BLaER1 (cell line): ENCODE results near the gene GALNT10.

Source experiments
- H3K27ac ChIP-seq: shearing (Covaris generic); formaldehyde crosslinking; 2 replicates; pipeline ENCODE4 v1.8.1; 2022
- H3K27me3 ChIP-seq: shearing (Covaris generic); formaldehyde crosslinking; 2 replicates; pipeline ENCODE4 v1.8.1; 2022
- H3K36me3 ChIP-seq: shearing (Covaris generic); formaldehyde crosslinking; 2 replicates; pipeline ENCODE4 v1.8.1; 2022
- H3K4me1 ChIP-seq: shearing (Covaris generic); formaldehyde crosslinking; 2 replicates; pipeline ENCODE4 v1.8.1; 2022
- H3K4me2 ChIP-seq: shearing (Covaris generic); formaldehyde crosslinking; 2 replicates; pipeline ENCODE4 v1.8.1; 2022
- H3K4me3 ChIP-seq: shearing (Covaris generic); formaldehyde crosslinking; 2 replicates; pipeline ENCODE4 v1.8.1; 2022
- H3K9ac ChIP-seq: shearing (Covaris generic); formaldehyde crosslinking; 2 replicates; pipeline ENCODE4 v1.8.1; 2022
- H3K9me3 ChIP-seq: shearing (Covaris generic); formaldehyde crosslinking; 2 replicates; pipeline ENCODE4 v1.8.1; 2022
- H4K20me1 ChIP-seq: shearing (Covaris generic); formaldehyde crosslinking; 2 replicates; pipeline ENCODE4 v1.8.1; 2022
- Cebpa-rat ChIP-seq: shearing (Covaris generic); IDR thresholded peaks from 2 replicates; pipeline ENCODE4 v1.8.1; 2022

GALNT10 gene

GRCh38 chr5:154194345-154195329 lies 4.1 kb downstream of the GALNT10 start:
- Histone ChIP-seq H3K36me3 (peaks cover 6% of the 10 kb centered on the region; the same call in 1 of the 2 replicates), H3K9ac (no peak overlapping the region), H3K4me2 (no peak overlapping the region), H3K27me3 (peaks cover 3% of the 10 kb centered on the region), H3K9me3 (no peaks in the 10 kb centered on the region), H3K4me1 (peaks cover 36% of the 10 kb centered on the region), H4K20me1 (peaks cover 9% of the 10 kb centered on the region; the same call in 1 of the 2 replicates), H3K4me3 (no peak overlapping the region), H3K27ac (no peak overlapping the region)
- no peak for TF ChIP-seq Cebpa-rat

- H4K20me1 ChIP-seq = peaks cover 9% of the 10 kb centered on the region; the same call in 1 of the 2 replicates
- H3K9me3 ChIP-seq = no peaks in the 10 kb centered on the region
- H3K4me1 ChIP-seq = peaks cover 41% of the 10 kb centered on the region
- no peak overlapping the region for H3K9ac ChIP-seq
- no peak overlapping the region for H3K27ac ChIP-seq
- no peak for TF ChIP-seq Cebpa-rat
- peaks cover 6% of the 10 kb centered on the region; the same call in 1 of the 2 replicates for H3K36me3 ChIP-seq
- no peak overlapping the region for H3K4me2 ChIP-seq
- H3K4me3 ChIP-seq = no peak overlapping the region
- no peaks in the 10 kb centered on the region for H3K27me3 ChIP-seq
Observed at GRCh38 chr5:154196281-154196680, 5.7 kb downstream of the GALNT10 start.

- TF ChIP-seq Cebpa-rat = no peak
- no peak overlapping the region for H3K4me3 ChIP-seq
- H3K27me3 ChIP-seq = no peaks in the 10 kb centered on the region
- H3K27ac ChIP-seq = no peak overlapping the region
- H3K9me3 ChIP-seq = no peaks in the 10 kb centered on the region
- H3K9ac ChIP-seq = no peak overlapping the region
- peaks cover 1% of the 10 kb centered on the region; the same call in 1 of the 2 replicates for H4K20me1 ChIP-seq
- H3K36me3 ChIP-seq = peaks cover 6% of the 10 kb centered on the region; the same call in 1 of the 2 replicates
- no peak overlapping the region for H3K4me2 ChIP-seq
- peaks cover 33% of the 10 kb centered on the region for H3K4me1 ChIP-seq
Observed at GRCh38 chr5:154196955-154197652, 6.6 kb downstream of the GALNT10 start.

GRCh38 chr5:154197801-154198491 lies 7.4 kb downstream of the GALNT10 start:
- Histone ChIP-seq H3K4me2 (no peak overlapping the region), H4K20me1 (no peaks in the 10 kb centered on the region; the same call in 1 of the 2 replicates), H3K4me3 (no peak overlapping the region)

GRCh38 chr5:154198611-154199230 lies 8.2 kb downstream of the GALNT10 start:
- no peaks in the 10 kb centered on the region for H4K20me1 ChIP-seq
- no peak overlapping the region for H3K4me3 ChIP-seq
- no peak overlapping the region for H3K27ac ChIP-seq
- 0 out of 2 replicates have a peak overlapping the region, but pooled peaks have one; percentile 6 for H3K4me2 ChIP-seq
- H3K9me3 ChIP-seq = no peaks in the 10 kb centered on the region
- H3K4me1 ChIP-seq = peaks cover 43% of the 10 kb centered on the region
- no peak for TF ChIP-seq Cebpa-rat
- no peak overlapping the region for H3K9ac ChIP-seq
- peaks cover 6% of the 10 kb centered on the region; the same call in 1 of the 2 replicates for H3K36me3 ChIP-seq
- no peaks in the 10 kb centered on the region for H3K27me3 ChIP-seq

More at GRCh38 chr5:154197801-154198491, 7.4 kb downstream of the GALNT10 start:
- no peaks in the 10 kb centered on the region for H3K9me3 ChIP-seq
- H3K9ac ChIP-seq = no peak overlapping the region
- no peaks in the 10 kb centered on the region for H3K27me3 ChIP-seq
- H3K27ac ChIP-seq = no peak overlapping the region
- TF ChIP-seq Cebpa-rat = no peak
- peaks cover 6% of the 10 kb centered on the region; the same call in 1 of the 2 replicates for H3K36me3 ChIP-seq
- H3K4me1 ChIP-seq = peaks cover 40% of the 10 kb centered on the region

GRCh38 chr5:154199263-154199662 lies 8.7 kb downstream of the GALNT10 start:
- no peaks in the 10 kb centered on the region for H4K20me1 ChIP-seq

GRCh38 chr5:154199671-154200220 lies 9.2 kb downstream of the GALNT10 start:
- Histone ChIP-seq H3K4me2 (0 out of 2 replicates have a peak overlapping the region, but pooled peaks have one; percentile 6), H3K27me3 (no peaks in the 10 kb centered on the region), H3K4me1 (peaks cover 43% of the 10 kb centered on the region), H4K20me1 (no peaks in the 10 kb centered on the region), H3K4me3 (no peak overlapping the region), H3K9me3 (no peaks in the 10 kb centered on the region), H3K27ac (no peak overlapping the region), H3K36me3 (peaks cover 6% of the 10 kb centered on the region; the same call in 1 of the 2 replicates), H3K9ac (no peak overlapping the region)
- TF ChIP-seq Cebpa-rat = no peak

More at GRCh38 chr5:154199263-154199662, 8.7 kb downstream of the GALNT10 start:
- no peak for TF ChIP-seq Cebpa-rat
- Histone ChIP-seq H3K4me1 (peaks cover 43% of the 10 kb centered on the region), H3K9ac (no peak overlapping the region), H3K4me3 (no peak overlapping the region), H3K4me2 (0 out of 2 replicates have a peak overlapping the region, but pooled peaks have one; percentile 6), H3K27me3 (no peaks in the 10 kb centered on the region), H3K27ac (no peak overlapping the region), H3K36me3 (peaks cover 6% of the 10 kb centered on the region; the same call in 1 of the 2 replicates), H3K9me3 (no peaks in the 10 kb centered on the region)

GRCh38 chr5:154200221-154200620 lies 9.7 kb downstream of the GALNT10 start:
- Histone ChIP-seq H3K27ac (no peak overlapping the region), H3K4me3 (no peak overlapping the region), H3K4me2 (no peak overlapping the region), H3K9ac (no peak overlapping the region), H3K9me3 (no peaks in the 10 kb centered on the region), H3K27me3 (no peaks in the 10 kb centered on the region), H3K36me3 (peaks cover 6% of the 10 kb centered on the region; the same call in 1 of the 2 replicates), H4K20me1 (no peaks in the 10 kb centered on the region), H3K4me1 (peaks cover 43% of the 10 kb centered on the region)
- no peak for TF ChIP-seq Cebpa-rat
